OCI-LY7 (cell line): ENCODE results near the gene HACE1.

Experiments
- EZH2phosphoT487 ChIP-seq: fragments of 200-600 bp; sonication (generic); IDR thresholded peaks from 2 replicates; pipeline ENCODE4 v1.6.1; 2018; ENCODE audit warnings: low read depth, borderline replicate concordance, mild to moderate bottlenecking, mixed run types, antibody characterized with exemption, low read length, moderate library complexity, mixed read lengths
- TF ChIP-seq, protein P1 (sequence below): fragments of 200-600 bp; sonication (generic); conservative IDR thresholded peaks from 2 replicates; pipeline ENCODE4 v1.5.1; 2014; ENCODE audit warnings: mild to moderate bottlenecking, antibody characterized with exemption, low read length, moderate library complexity, mixed read lengths

DNA sequence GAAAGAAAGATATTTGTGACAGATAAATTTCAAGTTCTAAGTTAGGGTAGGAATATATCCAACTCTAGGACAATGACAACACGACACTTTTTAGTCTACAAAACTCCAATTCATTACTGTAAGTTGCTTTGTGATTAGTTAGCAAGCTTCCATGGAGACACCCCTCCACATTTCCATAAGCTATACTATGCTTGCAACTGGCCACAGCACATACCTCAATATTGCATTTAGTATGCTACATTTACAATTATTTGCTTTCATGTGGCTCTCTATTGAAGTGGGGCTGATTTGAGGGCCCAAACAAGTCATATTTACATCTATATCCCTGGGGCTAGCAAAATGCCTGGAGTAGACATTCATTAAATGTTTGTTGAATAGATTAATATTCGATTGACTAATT is 129.3 kb downstream of the HACE1 start:
- TF ChIP-seq, protein P1, sequence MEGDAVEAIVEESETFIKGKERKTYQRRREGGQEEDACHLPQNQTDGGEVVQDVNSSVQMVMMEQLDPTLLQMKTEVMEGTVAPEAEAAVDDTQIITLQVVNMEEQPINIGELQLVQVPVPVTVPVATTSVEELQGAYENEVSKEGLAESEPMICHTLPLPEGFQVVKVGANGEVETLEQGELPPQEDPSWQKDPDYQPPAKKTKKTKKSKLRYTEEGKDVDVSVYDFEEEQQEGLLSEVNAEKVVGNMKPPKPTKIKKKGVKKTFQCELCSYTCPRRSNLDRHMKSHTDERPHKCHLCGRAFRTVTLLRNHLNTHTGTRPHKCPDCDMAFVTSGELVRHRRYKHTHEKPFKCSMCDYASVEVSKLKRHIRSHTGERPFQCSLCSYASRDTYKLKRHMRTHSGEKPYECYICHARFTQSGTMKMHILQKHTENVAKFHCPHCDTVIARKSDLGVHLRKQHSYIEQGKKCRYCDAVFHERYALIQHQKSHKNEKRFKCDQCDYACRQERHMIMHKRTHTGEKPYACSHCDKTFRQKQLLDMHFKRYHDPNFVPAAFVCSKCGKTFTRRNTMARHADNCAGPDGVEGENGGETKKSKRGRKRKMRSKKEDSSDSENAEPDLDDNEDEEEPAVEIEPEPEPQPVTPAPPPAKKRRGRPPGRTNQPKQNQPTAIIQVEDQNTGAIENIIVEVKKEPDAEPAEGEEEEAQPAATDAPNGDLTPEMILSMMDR, result no peak
- TF ChIP-seq EZH2phosphoT487, result no peak
